GM21528 (cell line): Measurements from ENCODE around the gene FOXJ1.

Experiments
- ATAC-seq: cut with Tn5 transposase; IDR thresholded peaks from one replicate; pipeline ENCODE4 v1.9.1; 2021; ENCODE audit warnings: mild to moderate bottlenecking, moderate library complexity; ENCODE audit not compliant: unreplicated experiment, low FRiP score

The FOXJ1 gene

GRCh38 chr17:76161619-76162266 lies 20.7 kb upstream of the FOXJ1 start:
- no peak for ATAC-seq

DNA sequence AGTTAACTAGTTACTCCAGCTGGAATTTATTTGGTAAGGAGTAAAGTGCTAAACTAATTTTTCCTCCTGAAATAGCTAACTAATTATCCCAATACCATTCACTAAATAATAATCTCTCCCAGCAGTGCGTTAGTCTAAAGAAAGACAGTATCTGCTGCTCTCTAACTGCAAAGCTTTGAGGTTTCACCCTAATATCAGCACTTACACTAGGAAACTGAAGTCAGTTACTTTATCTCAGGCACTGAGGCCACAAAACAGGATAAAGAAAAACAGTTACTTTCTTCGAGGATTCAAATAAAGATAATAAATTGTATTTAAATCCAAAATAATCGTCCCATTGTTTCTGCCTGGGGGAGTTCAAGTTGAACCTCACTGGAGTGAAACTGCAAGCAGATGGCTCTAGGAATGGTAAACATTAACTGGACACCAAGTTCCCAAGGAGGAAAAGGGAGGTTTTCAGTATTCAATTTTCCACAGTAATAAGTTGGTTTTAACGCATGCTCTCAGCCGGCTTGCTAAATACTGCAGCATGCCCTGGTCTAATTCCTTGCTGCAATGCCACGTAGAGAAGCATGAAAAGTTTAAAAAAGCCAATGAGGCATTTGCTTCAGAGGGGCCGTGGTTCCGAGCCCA lies 20.0 kb upstream of the FOXJ1 start:
- no peak for ATAC-seq

DNA sequence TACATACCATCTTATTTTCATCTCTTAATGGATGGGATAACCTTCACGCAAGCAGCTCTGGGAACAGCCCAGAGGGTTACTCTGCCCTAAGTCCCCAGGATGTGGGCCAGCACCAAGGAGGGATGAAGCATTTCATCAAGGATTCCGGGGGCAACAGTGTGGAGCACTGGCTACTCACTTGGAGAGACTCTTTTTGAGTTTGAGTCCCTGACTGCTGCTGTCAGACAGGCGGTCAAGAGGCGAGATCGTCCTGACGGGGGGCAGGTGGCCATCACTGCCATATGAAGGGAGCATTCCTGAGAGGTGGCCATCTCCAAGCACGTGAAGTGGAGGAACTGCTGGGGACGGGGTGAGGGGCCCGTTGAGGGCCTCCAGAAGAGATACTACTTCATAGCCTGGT lies 18.1 kb upstream of the FOXJ1 start:
- ATAC-seq = no peak

DNA sequence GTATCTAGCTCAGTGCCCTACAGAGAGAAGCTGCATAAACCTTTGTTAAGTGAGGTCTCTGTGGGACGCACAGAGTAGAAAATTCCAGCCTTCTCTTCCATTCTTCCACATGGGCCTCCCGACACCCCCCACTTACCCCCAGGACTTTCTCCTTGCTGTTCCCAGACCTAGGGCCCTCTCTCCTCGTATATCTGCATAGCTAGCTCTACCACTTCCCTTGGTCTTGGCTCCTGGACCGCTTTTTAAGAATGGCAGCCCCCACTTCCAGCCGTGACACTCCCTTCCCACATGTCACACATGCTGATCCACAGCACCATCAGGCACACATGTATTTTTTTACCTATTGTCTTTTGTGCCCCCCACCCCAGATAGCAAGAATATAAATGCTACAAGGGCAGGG lies 16.7 kb upstream of the FOXJ1 start:
- ATAC-seq = no peak

DNA sequence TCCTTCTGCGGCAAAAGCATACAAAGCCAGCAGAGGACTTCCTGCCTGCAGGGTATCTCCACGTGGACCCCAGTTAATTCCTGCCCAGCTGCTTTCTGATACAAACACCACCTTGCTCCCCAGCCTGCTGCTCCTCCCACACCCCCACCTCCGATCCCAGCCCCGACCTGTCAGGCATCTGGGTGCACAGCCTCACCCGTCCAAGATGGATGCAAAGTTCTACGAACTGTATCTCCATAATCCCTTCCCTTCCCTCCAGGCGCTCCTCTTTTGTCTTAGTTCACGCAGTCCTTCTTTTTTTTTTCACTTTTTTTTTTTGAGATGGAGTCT lies 15.6 kb upstream of the FOXJ1 start:
- no peak for ATAC-seq

- no peak for ATAC-seq
Observed at GRCh38 chr17:76155988-76156661, 15.1 kb upstream of the FOXJ1 start.

DNA sequence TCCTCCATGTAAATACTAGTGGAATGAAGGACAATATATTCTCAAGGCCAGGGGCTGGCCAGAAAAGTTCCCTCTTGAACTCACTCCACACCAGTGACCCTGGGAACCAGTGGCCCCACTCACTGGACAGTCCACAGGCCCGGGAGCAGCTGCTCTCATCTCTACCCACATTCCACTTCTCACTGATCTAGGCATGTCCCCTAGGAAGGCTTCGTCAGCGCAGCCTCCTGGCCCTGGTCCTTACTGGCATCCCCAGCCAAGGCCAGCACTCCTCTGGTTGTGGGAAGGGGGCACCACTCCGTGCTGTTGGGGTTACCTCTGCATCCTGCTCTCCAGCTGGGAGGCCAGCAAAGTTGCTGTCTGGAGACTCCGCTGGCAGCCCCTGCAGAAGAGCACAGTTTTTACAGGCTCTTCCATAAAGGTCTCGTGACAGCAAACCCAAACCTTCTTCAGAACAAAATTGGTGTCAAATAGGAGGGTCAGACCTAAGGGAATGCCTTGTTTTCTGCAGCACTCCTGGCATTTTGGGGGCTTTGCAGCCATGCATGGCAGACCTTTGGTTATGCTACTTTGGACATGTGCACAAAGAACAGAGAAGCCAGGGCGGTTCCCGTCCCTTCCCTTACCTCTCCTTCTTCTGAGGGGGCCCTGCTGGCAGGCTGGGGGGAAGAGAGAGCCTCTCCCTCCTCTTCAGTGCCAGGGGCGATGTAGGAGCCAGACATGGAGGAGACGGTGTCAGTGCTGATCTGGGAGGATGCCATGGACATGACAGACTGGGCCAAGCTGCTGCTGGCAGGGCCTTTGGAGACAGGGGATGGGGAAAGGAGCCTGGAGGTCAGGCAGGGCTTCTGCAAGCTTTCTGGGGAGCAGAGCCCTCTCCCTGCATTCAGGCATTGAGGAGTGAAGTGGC lies 14.1 kb upstream of the FOXJ1 start:
- no peak for ATAC-seq

DNA sequence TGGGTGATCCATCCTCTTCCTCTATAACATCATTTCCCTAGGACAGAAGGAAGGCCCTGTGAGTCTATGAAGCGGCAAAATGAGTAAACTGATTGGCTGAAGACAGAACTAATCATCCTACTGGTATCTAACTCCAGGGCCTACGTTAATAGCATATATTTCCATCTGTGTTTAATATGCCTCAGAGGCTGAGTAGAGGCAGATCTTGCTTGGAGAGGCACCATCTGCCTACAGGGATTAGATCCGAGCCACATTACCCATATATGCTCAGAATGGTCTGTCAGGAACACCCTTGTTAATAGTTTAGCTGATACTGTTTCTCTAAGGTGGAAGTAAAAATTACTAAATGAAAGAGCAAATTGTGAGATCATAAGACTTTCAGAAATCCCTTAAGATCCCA lies 13.2 kb upstream of the FOXJ1 start:
- ATAC-seq = no peak

- no peak for ATAC-seq
Observed at GRCh38 chr17:76153640-76154039, 12.6 kb upstream of the FOXJ1 start.

- no peak for ATAC-seq
Observed at GRCh38 chr17:76153202-76153601, 12.2 kb upstream of the FOXJ1 start.

GRCh38 chr17:76152591-76152990 lies 11.5 kb upstream of the FOXJ1 start:
- ATAC-seq = no peak

DNA sequence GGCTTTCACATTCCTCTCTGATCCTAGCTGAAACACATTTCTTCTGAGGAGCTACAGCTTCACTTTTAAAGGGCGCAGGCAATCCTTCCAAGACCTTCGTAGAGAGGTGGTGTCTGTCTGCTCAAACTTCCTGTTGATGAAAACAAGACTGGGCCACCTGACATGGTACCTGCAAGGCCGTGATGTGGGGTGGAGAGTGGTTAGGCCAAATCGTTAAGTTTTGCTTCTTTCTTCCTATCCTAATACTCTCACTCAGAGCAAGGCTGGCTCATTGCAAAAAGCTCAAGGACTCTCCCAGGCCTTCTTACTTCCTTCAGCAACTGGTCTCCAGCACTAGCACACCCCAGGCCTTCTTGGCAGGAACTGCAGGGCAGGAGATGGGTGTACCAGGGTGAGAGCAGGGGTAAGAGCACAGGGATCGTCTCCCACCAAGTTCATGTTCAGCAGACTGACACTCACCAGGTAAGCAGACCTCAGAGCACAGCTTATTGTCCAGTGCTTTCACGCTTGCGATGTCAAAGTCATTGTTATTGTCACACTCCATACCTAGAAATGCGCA lies 10.9 kb upstream of the FOXJ1 start:
- ATAC-seq = no peak

DNA sequence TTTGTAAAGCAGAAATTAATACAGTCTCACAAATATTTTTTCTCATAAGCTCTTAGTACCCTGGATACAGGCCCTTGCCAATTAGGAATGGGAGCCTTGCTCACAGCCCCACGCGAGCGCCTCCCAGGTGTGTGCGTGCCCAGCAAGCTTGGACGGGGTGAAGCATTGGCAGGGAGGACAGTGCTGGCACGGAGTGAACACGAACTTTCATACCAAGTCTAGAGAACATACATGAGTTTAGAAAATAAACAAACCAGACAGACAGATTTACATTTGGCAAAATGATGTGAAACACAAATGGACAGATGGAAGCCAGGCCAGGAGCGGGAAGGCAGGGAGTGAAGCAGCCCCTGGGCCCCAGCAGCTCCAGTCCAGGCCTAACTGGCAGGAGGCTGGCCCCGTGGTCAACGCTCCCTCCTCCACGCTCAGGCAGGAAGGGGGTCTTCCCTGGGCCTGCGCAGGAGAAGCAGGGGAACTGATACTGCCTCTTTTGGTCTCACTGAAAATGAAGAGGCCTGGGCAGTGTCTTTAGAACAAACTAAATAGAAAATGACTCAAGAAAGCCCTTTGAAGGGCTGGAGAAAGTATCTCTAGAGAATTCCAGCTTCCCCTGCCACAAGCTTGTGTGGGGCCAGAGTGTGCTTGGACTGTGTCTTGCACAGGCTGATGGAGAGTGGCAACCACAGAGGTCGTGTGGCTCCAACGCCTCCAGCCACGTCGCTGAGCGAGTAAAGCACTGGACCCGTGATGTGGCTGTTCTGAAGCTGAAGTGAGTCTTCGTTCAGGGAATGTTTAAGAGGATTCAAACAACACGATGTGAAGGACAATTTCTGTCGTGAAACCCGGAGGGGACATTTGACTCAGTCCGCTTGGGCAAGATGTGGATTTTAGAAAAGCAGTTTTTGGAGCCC lies 9.9 kb upstream of the FOXJ1 start:
- ATAC-seq = no peak

DNA sequence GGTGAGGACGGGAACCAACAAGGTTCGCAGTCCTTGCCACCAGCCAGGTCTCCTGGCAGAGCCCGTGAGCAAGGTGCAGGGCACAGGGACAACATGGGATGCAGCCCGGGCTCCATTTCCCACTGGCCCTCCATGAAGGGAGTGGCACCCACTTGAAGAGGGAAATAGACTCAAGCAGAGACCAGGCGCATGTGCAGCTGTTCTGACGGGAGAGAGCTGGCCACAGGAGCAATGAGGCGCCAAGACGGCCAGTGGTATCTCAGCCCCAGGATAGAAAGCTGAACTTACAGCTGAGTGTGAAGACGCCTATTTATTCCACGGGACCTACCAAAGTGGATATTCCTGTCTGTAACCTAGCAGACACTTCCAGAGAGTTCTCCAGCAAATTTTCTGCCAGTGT lies 8.2 kb upstream of the FOXJ1 start:
- ATAC-seq = no peak

DNA sequence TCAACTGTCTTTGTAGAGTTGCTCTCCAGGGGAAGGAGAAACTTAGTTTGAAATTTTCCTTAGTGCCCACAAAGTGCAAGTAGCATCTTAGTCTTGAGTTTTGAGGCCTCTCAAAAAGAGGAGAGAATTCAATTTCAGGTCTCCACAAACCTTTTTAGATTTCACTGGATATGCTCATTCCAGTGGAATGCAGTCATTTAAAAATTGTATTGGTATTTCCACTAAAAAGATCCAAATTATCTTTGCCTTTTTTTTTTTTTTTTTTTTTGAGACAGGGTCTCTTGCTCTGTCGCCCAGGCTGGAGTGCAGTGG lies 6.9 kb upstream of the FOXJ1 start:
- ATAC-seq = no peak

GRCh38 chr17:76147211-76148014 lies 6.4 kb upstream of the FOXJ1 start:
- no peak for ATAC-seq

GRCh38 chr17:76146053-76146851 lies 5.2 kb upstream of the FOXJ1 start:
- ATAC-seq = no peak
